ENCODE measurements around the gene SLC38A11.

SLC38A11 gene

GRCh38 chr2:164897469-164898260 is 57.7 kb downstream of the SLC38A11 start:
- Mint-ChIP-seq H3K9me3 (peaks cover 7 to 17% of the 10 kb centered on the region in 2 donors), H3K27me3 (no peaks in the 10 kb centered on the region), H3K36me3 (ENCODE audit: insufficient read depth) (no peaks in the 10 kb centered on the region), H3K27ac (no peak overlapping the region), H3K4me3 (no peak overlapping the region), H3K4me1 (ENCODE audit: low read depth in 2 of 2) (no peaks in the 10 kb centered on the region)
- ATAC-seq (replicated peaks) (no peak), DNase-seq (no peak)

GRCh38 chr2:164896634-164897355 is 58.5 kb downstream of the SLC38A11 start:
- H3K4me1 Mint-ChIP-seq (ENCODE audit: low read depth in 2 of 2), result no peaks in the 10 kb centered on the region
- ATAC-seq (replicated peaks), result no peak
- no peaks in the 10 kb centered on the region for H3K36me3 Mint-ChIP-seq (ENCODE audit: insufficient read depth)
- H3K27me3 Mint-ChIP-seq, result no peaks in the 10 kb centered on the region
- no peak overlapping the region for H3K4me3 Mint-ChIP-seq
- H3K27ac Mint-ChIP-seq, result no peak overlapping the region
- H3K9me3 Mint-ChIP-seq, result peaks cover 7 to 17% of the 10 kb centered on the region in 2 donors
- DNase-seq, result no peak

- Mint-ChIP-seq H3K27ac (no peak overlapping the region), H3K4me3 (no peak overlapping the region), H3K36me3 (ENCODE audit: insufficient read depth) (no peaks in the 10 kb centered on the region), H3K27me3 (no peaks in the 10 kb centered on the region), H3K4me1 (ENCODE audit: low read depth in 2 of 2) (no peaks in the 10 kb centered on the region), H3K9me3 (peaks cover 9 to 17% of the 10 kb centered on the region in 2 donors)
- DNase-seq (no peak), ATAC-seq (replicated peaks) (no peak)
Measured at GRCh38 chr2:164896226-164896625, 59.1 kb downstream of the SLC38A11 start.

- no peak overlapping the region for H3K4me3 Mint-ChIP-seq
- H3K36me3 Mint-ChIP-seq (ENCODE audit: insufficient read depth), result no peaks in the 10 kb centered on the region
- H3K27ac Mint-ChIP-seq, result no peak overlapping the region
- no peak for ATAC-seq (replicated peaks)
- H3K4me1 Mint-ChIP-seq (ENCODE audit: low read depth in 2 of 2), result no peaks in the 10 kb centered on the region
- no peaks in the 10 kb centered on the region for H3K27me3 Mint-ChIP-seq
- H3K9me3 Mint-ChIP-seq, result peaks cover 2 to 7% of the 10 kb centered on the region in 2 donors
- no peak for DNase-seq
Measured at GRCh38 chr2:164891460-164891859, 63.9 kb downstream of the SLC38A11 start.

GRCh38 chr2:164890544-164890943 is 64.8 kb downstream of the SLC38A11 start:
- H3K4me1 Mint-ChIP-seq (ENCODE audit: low read depth in 2 of 2), result no peaks in the 10 kb centered on the region
- no peak overlapping the region for H3K27ac Mint-ChIP-seq
- DNase-seq (no peak), ATAC-seq (replicated peaks) (no peak)
- H3K27me3 Mint-ChIP-seq, result no peaks in the 10 kb centered on the region
- H3K9me3 Mint-ChIP-seq, result peaks cover 2 to 7% of the 10 kb centered on the region in 2 donors
- H3K36me3 Mint-ChIP-seq (ENCODE audit: insufficient read depth), result no peaks in the 10 kb centered on the region
- H3K4me3 Mint-ChIP-seq, result no peak overlapping the region

- H3K27ac Mint-ChIP-seq, result no peak overlapping the region
- H3K36me3 Mint-ChIP-seq (ENCODE audit: insufficient read depth), result no peaks in the 10 kb centered on the region
- no peaks in the 10 kb centered on the region for H3K4me1 Mint-ChIP-seq (ENCODE audit: low read depth in 2 of 2)
- ATAC-seq (replicated peaks), result no peak
- no peak overlapping the region for H3K4me3 Mint-ChIP-seq
- no peak for DNase-seq
- peaks cover 0 to 2% of the 10 kb centered on the region in 2 donors for H3K9me3 Mint-ChIP-seq
- H3K27me3 Mint-ChIP-seq, result no peaks in the 10 kb centered on the region
Measured at GRCh38 chr2:164888592-164888991, 66.7 kb downstream of the SLC38A11 start.

GRCh38 chr2:164887434-164888144 is 67.7 kb downstream of the SLC38A11 start:
- no peak for DNase-seq

GRCh38 chr2:164882276-164882675 is 73.0 kb downstream of the SLC38A11 start:
- Mint-ChIP-seq H3K9me3 (peaks cover 0 to 5% of the 10 kb centered on the region in 2 donors), H3K4me1 (ENCODE audit: low read depth in 2 of 2) (no peaks in the 10 kb centered on the region), H3K27me3 (no peaks in the 10 kb centered on the region), H3K27ac (no peak overlapping the region), H3K36me3 (ENCODE audit: insufficient read depth) (no peaks in the 10 kb centered on the region), H3K4me3 (no peak overlapping the region)
- DNase-seq (no peak), ATAC-seq (replicated peaks) (no peak)

More at GRCh38 chr2:164887434-164888144, 67.7 kb downstream of the SLC38A11 start:
- Mint-ChIP-seq H3K27me3 (no peaks in the 10 kb centered on the region), H3K9me3 (peaks cover 0 to 2% of the 10 kb centered on the region in 2 donors), H3K36me3 (ENCODE audit: insufficient read depth) (no peaks in the 10 kb centered on the region), H3K27ac (no peak overlapping the region), H3K4me1 (ENCODE audit: low read depth in 2 of 2) (no peaks in the 10 kb centered on the region), H3K4me3 (no peak overlapping the region)
- no peak for ATAC-seq (replicated peaks)

- DNase-seq (no peak), ATAC-seq (replicated peaks) (no peak)
- Mint-ChIP-seq H3K27me3 (no peaks in the 10 kb centered on the region), H3K4me3 (no peak overlapping the region), H3K36me3 (ENCODE audit: insufficient read depth) (no peaks in the 10 kb centered on the region), H3K27ac (no peak overlapping the region), H3K9me3 (peaks cover 0 to 5% of the 10 kb centered on the region in 2 donors), H3K4me1 (ENCODE audit: low read depth in 2 of 2) (no peaks in the 10 kb centered on the region)
Measured at GRCh38 chr2:164881524-164881923, 73.8 kb downstream of the SLC38A11 start.

- Mint-ChIP-seq H3K27me3 (no peaks in the 10 kb centered on the region), H3K4me3 (no peak overlapping the region), H3K27ac (no peak overlapping the region), H3K9me3 (peaks cover 0 to 5% of the 10 kb centered on the region in 2 donors), H3K36me3 (ENCODE audit: insufficient read depth) (no peaks in the 10 kb centered on the region), H3K4me1 (ENCODE audit: low read depth in 2 of 2) (no peaks in the 10 kb centered on the region)
- DNase-seq, result no peak
- no peak for ATAC-seq (replicated peaks)
Measured at GRCh38 chr2:164879901-164880535, 75.3 kb downstream of the SLC38A11 start.

- no peak for ATAC-seq (replicated peaks)
- H3K4me1 Mint-ChIP-seq (ENCODE audit: low read depth in 2 of 2), result no peaks in the 10 kb centered on the region
Measured at GRCh38 chr2:164877927-164878326, 77.4 kb downstream of the SLC38A11 start.

GRCh38 chr2:164877169-164877568 is 78.2 kb downstream of the SLC38A11 start:
- no peak for ATAC-seq (replicated peaks)
- H3K27me3 Mint-ChIP-seq, result no peaks in the 10 kb centered on the region
- H3K27ac Mint-ChIP-seq, result no peak overlapping the region
- H3K4me1 Mint-ChIP-seq (ENCODE audit: low read depth in 2 of 2), result no peaks in the 10 kb centered on the region
- H3K36me3 Mint-ChIP-seq (ENCODE audit: insufficient read depth), result no peaks in the 10 kb centered on the region
- peaks cover 0 to 8% of the 10 kb centered on the region in 2 donors for H3K9me3 Mint-ChIP-seq
- no peak for DNase-seq
- no peak overlapping the region for H3K4me3 Mint-ChIP-seq

More at GRCh38 chr2:164877927-164878326, 77.4 kb downstream of the SLC38A11 start:
- no peaks in the 10 kb centered on the region for H3K36me3 Mint-ChIP-seq (ENCODE audit: insufficient read depth)
- no peak overlapping the region for H3K4me3 Mint-ChIP-seq
- DNase-seq, result no peak
- H3K9me3 Mint-ChIP-seq, result peaks cover 0 to 8% of the 10 kb centered on the region in 2 donors
- no peaks in the 10 kb centered on the region for H3K27me3 Mint-ChIP-seq
- no peak overlapping the region for H3K27ac Mint-ChIP-seq
